Measurements from ENCODE around the gene UNK.

GRCh38 chr17:75810216-75810615 is 25.6 kb downstream of the UNK start:
- no peak for TF ChIP-seq CTCF (IDR thresholded peaks at IDR 0.05 in 8 of 11, conservative IDR thresholded peaks at IDR 0.05 in 3 of 11)
- no peak for TF ChIP-seq POLR2AphosphoS5 (IDR thresholded peaks at IDR 0.05)

Data from spleen (tissue), 7 donors.